Measurements from ENCODE around the gene RRBP1.

RRBP1 gene

DNA sequence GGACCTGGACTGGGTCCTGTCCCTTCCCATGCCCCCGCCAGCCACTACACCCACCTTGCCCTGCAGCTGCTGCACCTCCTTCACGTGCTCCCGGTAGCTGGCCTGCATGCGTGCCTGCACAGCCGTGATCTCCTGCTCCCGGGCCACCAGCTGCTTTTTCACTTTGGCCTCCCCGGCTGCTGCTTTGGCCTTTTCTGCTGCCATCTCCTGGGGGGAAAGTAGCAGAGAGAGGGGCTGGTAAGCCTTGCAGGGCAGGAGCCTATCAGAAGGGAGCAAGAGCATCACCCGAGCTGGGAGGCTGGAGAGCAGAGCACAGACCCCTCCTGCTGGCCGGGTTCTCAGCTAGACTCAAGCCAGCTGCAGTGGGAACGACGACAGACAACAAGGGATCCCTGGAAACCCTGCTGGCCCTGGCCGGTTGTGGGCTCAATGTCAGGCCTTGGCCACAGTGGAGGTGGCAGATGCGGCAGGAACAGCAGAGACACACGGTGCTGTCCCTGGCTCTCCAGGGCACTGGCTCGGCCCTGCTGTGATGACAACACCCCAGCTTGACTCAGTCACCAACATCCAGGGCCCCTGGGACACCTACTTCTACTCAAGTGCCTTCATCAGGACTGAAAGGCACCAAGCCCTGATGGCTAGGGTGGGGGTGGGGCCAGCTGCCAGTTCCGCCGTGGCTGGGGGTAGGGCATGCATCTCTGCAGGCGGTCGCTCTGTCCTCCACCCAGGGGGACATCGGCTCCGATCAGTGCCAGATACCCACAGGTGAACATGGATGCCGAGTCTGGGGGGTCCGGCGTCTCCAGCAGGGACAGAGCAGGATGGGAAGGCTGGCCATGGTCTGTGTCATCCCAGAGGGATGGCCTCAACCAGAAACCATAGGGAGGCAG lies 45.3 kb downstream of the RRBP1 start:
- DNase-seq (ENCODE audit: low read depth in 2 of 2), result no peak

DNA sequence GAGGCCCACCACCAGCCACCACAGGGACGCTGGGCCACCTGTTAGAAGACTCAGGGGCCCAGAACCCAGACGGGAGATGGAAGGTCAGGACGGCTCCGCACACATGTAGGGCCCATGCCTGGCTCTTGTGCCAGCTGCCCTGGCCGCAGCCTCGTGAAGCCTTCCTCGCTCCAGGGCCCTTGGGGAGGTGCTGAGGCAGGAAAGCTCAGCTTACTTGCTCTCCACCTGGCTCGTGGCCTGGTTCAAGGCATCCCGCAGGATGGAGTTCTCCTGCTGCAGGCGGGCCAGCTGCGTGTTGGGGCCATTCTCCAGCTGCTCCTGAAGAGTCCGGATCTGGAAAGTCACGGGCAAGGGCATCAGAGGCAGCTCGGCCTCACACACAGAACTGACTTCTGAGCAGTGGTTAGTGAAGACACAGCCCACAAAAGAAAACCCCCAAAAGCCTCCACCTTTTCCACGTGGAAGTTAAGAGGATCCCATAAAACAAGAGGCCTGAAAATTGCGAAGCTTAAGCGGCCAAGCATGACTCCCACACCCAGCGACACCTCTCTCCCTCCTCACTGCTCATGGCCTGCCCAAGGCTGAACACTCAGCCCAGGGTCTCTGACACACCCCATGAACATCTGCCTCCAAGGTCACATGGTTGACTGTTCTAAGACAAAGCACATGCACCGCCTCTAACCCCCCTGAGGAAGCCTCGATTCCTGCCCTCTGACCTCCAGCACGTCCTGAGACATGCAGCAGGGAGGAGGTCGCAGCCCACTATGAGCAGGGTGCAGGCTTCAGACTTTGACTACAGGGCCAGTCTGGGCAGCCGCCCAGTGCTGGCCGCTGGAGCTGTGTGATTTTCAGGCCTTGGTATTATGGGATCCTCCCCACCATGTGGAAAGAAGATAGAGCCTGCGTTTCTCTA lies 46.5 kb downstream of the RRBP1 start:
- DNase-seq (ENCODE audit: low read depth in 2 of 2), result no peak

DNA sequence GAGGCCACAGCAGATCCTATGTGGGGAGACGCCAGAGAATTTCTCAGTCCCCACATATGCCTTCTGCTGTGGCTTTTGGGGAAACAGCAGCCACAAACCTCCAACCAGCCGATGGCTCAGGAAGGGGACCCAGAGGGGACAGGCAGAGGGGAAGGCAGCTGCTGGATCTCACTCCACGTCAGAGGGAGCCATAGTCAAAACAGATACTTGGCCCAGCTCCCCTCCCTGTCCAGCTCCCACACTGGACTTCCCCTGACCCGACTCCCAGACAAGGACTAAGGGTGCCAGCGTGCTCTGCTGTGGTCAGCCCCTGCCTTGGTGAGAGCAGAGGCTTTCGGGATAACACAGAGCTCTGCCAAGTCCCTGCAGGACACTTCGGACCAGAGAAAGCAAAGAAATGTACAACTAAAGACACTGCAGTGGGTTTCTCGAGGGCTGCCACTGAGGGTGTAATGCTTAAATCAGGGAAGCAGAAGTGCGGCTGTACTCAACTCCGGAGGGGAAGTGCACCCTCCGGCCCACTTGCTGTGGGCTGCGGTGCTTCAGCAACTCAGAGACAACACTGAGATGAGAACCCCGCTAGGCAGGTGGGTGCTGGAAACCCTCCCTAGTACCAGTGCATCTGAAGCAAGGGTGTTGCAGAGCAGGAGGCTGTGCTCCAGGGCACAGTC lies 47.2 kb downstream of the RRBP1 start:
- DNase-seq (ENCODE audit: low read depth in 2 of 2), result no peak

- DNase-seq (ENCODE audit: low read depth in 2 of 2), result no peak
These were observed 48.1 kb downstream of the RRBP1 start for GRCh38 chr20:17633850-17634500.

- DNase-seq (ENCODE audit: low read depth in 2 of 2), result no peak
These were observed 48.7 kb downstream of the RRBP1 start for GRCh38 chr20:17633221-17633849.

DNA sequence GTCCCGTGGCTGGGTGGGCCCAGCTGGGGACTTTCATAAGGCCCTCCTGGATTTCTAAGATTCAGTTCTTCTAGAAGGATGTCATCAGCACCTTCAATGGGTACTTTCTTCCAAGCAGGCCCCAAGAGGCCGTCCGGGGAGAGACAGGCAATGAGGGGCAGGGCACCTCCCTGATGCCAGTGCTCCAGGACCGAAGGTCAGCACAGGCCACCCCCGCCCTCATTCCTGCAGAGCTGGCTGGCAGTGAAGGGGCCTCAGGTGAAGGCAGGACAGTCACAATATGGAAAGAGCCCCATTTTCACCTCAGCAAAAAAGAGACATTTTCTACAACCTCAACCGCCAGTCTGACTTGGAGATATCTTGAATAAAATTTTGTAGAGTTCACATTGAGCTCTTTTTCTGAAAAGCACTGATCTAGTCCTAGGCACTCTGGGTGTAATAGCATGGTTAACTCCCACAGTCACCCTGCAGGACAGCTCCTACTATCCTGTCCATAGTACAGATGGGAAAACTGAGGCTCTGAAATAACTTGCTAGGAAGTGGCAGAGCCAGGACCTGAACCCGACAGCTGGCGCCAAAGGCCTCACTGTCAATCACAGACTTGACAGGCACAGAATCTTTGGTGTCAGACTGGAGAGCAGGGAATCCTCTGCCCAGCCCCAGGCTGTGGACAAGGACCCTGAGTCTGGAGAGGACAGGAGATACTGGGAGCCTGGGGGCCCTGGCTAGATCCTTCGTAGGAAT lies 50.3 kb downstream of the RRBP1 start:
- no peak for DNase-seq (ENCODE audit: low read depth in 2 of 2)

- DNase-seq (ENCODE audit: low read depth in 2 of 2), result no peak
These were observed 51.2 kb downstream of the RRBP1 start for GRCh38 chr20:17630806-17631195.

GRCh38 chr20:17630151-17630805 lies 51.8 kb downstream of the RRBP1 start:
- DNase-seq (ENCODE audit: low read depth in 2 of 2), result no peak

- DNase-seq (ENCODE audit: low read depth in 2 of 2), result no peak
These were observed 52.4 kb downstream of the RRBP1 start for GRCh38 chr20:17629678-17630089.

GRCh38 chr20:17629025-17629424 lies 53.0 kb downstream of the RRBP1 start:
- no peak for DNase-seq (ENCODE audit: low read depth in 2 of 2)

DNA sequence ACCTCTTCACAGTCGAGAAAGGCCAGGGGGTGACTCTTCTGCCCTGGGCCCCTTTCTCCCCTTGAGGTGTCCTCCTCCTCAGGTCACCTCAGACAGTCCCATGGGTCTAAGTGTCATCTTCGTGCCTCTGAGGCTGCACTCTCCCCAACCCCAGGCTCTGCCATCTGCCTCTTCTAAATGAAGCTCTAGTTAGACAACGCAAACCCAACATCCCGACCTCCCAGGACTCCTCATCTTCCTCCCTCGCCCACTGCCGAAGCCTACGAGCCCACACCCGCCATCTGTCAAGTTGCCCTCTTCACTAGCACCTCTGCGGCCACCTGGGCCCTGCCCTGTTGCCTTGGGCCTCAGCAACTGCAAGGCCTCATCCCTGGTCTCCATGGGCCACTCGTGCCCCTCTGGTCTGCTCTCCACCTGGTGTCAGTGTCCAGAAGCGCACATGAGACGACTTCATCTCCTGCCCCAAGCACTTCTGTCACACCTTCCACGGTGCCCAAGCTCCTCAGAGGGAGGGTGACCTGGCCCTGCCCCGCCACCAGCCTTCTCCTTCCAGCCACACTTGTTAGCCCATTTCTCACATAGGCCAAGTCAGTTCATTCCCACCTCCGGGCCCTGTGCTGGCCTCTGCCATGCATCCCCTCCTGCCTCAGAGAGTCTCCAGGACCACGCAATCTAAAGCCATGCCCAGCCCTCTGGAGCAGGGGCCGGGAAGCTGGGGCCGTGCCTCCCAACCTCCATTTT lies 53.8 kb downstream of the RRBP1 start:
- no peak for DNase-seq (ENCODE audit: low read depth in 2 of 2)

GRCh38 chr20:17627101-17627955 lies 54.7 kb downstream of the RRBP1 start:
- no peak for DNase-seq (ENCODE audit: low read depth in 2 of 2)

- no peak for DNase-seq (ENCODE audit: low read depth in 2 of 2)
These were observed 55.6 kb downstream of the RRBP1 start for GRCh38 chr20:17626217-17627007.

- DNase-seq (ENCODE audit: low read depth in 2 of 2), result no peak
These were observed 56.6 kb downstream of the RRBP1 start for GRCh38 chr20:17625246-17626051.

DNA sequence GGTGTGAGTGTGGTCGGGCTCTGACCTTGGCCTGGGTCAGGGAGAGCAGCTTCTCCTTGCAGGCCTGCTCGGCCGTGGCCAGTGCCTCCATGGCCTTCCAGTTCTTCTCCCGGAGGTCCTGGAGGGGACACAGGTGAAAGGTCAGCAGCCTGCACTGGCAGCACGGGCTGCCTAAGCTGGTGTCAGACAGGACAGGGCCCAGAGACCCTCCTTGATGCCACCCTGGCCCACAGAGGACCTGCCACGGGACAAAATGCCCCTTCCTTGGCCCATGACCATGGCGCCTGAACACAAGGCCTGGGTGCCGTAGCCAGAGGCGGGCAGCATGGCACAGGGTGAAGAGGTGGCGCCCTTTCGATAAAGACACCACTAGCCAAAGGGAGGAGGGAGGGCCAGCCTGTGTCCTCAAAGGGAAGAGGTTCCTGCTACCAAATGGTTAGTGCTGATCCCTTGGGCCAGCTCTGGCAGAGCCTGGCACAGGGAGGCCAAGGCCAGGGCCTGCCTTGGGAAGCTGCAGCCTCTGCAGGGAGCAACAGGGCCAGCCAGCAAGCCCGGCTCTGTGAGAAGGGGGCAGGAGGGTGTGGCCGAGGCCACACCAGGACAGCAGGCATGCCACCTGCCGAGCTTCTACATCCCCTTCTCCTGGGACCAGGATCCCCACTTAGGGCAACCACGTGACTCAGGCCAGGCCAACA lies 57.3 kb downstream of the RRBP1 start:
- DNase-seq (ENCODE audit: low read depth in 2 of 2), result no peak

GRCh38 chr20:17624070-17624469 lies 58.0 kb downstream of the RRBP1 start:
- DNase-seq (ENCODE audit: low read depth in 2 of 2), result no peak

All from stimulated activated CD4-positive, alpha-beta T cell treated with anti-CD3 and anti-CD28 coated beads, Interleukin-12 subunit alpha, Interleukin-12 subunit beta, amount 100 ng/mL, for 24 hours (primary cell).